ENCODE results near the gene CCR8.

GRCh38 chr3:39325236-39325635 lies 4.3 kb upstream of the CCR8 start:
- TF ChIP-seq TAF1 (IDR thresholded peaks at IDR 0.05; ENCODE audit: low read depth) (no peak), CTCF (IDR thresholded peaks at IDR 0.05; ENCODE audit: poor library complexity, severe bottlenecking) (no peak)

All from neural cell (in vitro differentiated cells).